ENCODE results near the gene SNX22.

SNX22 gene

GRCh38 chr15:64157599-64158125, 6.1 kb downstream of the SNX22 start:
- DNase-seq = no peak

DNA sequence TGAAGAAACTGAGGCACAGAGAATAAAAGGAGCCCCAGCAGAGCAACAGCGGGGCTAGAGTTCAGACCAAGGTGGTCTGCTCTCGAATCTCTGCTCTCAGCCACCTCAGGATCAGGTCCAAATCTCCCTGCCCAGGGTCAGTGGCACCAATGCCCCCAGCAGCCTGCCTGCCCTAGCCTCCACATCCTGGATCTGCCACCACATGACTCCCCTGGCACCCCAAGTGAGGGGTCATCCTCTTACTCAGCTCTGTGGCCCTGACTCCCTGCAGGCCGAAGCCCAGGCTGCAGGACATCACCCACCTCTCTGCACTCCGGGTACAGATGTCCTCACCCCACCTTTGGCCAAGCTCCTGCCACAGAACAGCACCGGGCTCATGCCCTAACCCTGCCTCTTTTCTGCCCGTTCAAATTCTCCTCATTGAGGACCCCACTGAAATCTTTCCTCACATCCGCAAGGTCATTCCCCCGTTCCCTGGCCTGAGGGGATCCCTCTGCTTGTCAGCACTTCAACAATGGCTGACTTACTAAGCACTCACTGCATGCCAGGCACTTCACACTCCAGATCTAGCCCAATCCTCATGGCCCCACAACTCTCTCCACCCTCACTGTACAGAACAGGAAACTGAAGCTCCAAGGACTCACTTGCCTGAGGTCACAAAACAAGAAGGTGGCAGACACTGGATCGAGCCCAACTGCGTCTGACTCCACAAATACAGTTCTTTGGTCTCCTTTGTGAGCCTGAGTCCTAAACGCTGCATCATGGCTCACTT, 7.0 kb downstream of the SNX22 start:
- no peak for DNase-seq

DNA sequence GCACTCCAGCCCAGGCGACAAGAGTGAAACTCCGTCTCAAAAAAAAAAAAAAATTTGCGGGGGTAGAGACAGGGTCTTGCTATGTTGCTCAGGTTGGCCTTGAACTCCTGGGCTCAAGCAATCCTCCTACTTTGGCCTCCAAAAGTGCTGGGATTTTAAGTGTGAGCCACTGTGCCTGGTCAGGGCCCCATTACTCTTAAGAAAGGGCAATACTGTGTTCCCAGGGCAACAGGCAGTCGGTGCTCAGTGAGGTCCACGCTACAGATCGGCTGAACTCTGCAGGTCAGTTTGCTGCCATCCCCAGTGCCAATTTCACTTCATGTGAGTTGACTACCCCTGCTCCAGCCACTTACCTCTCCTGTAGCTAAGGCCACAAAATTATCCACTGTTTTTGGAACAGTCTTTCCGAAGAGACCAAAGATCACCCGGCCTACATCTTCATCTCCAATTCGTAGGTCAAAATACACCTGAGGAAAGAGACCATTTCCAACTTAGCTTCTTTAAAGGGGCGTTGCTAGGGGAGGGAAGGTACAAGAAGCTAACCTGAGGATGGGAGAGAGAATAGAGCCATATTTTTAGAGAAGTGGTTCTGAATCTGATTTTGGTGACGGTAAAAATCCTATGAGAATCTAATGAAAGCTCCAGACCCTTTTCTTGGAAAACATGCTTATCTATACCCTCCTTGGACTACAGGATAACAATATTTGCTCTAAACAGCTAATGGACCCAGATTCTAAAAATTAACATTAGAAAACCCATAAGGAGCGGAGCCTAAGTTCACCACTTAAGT, 10.4 kb downstream of the SNX22 start:
- no peak for DNase-seq

- no peak for DNase-seq
Observed at GRCh38 chr15:64162478-64162868, 10.9 kb downstream of the SNX22 start.

GRCh38 chr15:64162869-64163658, 11.5 kb downstream of the SNX22 start, which contains the start of gene PPIB:
TSS of gene PPIB (minus strand) at chr15:64163022. CDS start at chr15:64162986, 36 bp downstream.
- peak; percentile 95 for DNase-seq

DNA sequence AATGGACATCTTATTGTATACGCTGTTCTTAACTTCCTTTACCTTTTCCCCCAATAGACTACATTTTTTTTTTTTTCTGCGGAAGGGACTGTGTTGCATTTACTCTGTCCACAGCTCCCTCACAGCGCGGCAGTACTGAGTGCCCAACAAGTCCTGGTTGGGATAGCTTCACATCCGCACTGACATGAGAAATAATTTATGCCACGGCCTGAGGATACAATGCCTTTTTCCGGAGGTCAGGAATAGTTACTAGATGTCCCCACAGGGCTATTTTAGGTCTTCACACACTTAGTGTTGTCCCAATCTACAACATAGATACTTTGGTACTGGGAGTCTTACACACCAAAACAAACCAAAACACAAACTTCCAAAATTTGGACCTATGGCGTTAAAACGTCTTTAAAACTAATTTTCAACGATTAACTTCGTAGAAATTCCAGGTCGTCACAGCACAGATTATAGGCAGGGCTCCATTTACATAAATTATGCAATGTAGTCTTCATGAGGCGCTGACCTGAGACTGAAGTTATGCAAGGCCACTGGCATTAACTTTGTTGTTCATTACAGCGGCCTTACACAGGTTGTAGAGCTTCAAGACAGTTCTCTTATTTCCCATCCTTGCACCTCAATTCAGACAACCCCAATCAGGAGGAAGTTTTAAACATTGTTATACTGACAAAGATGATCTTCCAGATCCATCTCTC, 12.3 kb downstream of the SNX22 start:
- DNase-seq = no peak

DNA sequence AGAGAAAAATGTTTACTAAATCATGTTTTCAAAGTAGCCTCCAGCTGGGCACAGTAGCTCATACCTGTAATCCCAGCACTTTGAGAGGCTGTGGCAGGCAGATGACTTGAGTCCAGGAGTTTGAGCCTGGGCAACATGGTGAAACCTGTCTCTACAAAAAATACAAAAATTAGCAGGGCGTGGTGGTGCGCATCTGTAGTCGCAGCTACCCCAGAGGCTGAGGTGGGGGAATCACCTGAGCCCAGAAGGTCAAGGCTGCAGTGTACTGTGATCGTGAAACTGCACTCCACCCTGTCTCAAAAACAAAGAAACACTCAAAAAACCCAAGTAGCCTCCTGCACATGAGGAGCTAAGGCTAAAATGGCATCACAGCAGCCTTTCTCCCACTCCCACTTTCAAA, 12.9 kb downstream of the SNX22 start:
- DNase-seq = no peak

DNA sequence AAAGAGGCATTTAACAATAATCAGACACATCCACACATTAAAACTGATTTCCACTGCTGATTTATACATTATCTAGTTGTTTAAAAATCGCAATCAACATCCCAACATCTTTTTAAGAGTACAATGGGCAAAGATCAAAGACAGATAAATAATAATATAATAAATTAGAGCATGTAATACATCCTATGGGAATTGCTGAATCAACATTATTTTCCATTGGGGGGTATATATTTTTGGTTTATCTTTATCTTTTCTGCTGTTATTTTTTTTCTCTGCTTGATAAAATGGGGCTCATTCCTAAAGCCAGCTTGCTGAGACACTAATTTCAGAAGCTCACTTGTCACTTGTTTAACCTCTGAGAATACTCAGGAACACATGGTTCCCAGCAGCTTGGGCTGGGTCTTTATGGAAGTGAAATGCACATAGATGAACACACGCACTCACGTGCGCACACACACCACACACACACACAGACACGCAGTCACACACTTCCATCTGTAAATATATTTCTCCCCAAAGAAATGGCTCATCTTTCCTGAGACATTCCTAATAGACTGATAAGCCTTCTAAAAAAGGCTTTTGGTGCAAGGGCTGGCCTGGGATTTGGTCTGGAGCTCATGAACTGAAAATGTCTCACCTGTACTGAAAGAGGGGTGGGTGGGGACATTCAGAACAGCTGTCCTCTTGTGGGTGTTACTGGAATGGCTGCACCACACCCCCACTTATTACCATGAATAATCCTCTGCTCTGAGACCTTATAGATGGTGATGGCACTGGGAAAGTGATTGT, 14.8 kb downstream of the SNX22 start:
- no peak for DNase-seq

- no peak for DNase-seq
Observed at GRCh38 chr15:64180235-64180824, 28.8 kb downstream of the SNX22 start.

- no peak for DNase-seq
Observed at GRCh38 chr15:64182859-64183370, 31.4 kb downstream of the SNX22 start.

GRCh38 chr15:64185146-64185911, 33.8 kb downstream of the SNX22 start:
- DNase-seq = no peak

DNA sequence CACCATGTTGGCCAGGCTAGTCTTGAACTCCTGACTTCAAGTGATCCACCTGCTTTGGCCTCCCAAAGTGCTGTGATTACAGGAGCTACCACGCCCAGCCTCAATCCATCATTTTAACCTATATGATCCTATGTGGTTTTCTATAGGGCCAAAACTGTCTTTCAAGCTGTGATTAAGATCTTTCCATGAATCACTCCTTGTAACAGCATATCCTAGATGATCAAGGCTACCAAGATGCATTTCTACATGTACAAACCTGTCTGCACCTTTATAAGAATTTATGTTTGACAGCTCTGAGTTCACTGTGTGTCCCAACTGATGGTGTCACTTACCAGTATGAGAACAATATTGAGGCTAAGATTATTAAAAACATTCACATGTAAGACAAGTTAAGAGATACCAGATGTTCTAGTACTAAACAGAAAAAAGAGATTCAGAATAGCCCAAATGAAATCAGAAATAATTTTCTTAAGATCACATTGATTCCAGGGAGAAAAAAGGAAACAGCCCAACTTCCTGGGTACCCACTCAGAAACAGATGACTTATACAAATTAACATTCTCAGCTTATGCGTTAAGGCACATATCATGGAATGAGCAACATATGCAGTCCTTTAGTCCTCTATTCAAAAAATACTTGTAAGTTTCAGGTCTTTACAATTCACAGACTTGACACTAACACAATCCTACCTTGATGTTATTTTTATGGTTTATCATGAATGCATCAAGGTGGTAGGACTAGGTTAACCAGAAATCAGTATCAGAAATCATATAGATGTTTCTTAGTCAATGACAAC, 36.1 kb downstream of the SNX22 start:
- DNase-seq = no peak

GRCh38 chr15:64191971-64192830, 40.7 kb downstream of the SNX22 start:
- DNase-seq = no peak

DNA sequence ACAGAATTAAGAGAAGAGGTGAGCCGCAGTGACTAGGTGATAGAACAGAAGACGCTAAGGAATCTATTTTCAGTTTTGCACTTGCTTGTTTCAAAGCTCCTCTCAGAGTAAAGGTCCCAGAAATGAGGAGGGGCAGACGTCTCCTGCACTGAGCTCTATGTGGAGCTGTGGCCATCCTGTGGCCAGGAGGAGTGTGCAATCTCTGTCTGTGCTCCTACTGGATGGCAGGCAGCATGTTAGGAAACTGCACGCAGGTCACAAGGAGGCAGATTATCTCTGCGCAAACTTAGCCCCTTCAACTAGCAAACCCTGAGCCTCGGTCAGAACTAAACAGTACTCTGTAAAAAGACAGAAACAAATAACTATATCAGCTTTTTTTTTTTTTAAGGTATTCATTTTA, 42.4 kb downstream of the SNX22 start:
- no peak for DNase-seq

- no peak for DNase-seq
Observed at GRCh38 chr15:64197425-64197824, 45.9 kb downstream of the SNX22 start.

- no peak for DNase-seq
Observed at GRCh38 chr15:64205202-64205601, 53.7 kb downstream of the SNX22 start.
